Measurements from ENCODE around the gene CHAF1A. TPM values are rescaled to one million over a fixed set of nuclear protein-coding genes. Genes with fewer than 3 reads are reported as not detected.

The CHAF1A gene
- polyA plus RNA-seq, 12 donors: 7.8 to 25.9 (median 11.3) TPM; not detected in 1

- no peak for DNase-seq
Measured at GRCh38 chr19:4401769-4402170, 670 bp upstream of the CHAF1A start.

- no peak for DNase-seq
Measured at GRCh38 chr19:4403005-4403761, 743 bp downstream of the CHAF1A start.

DNA sequence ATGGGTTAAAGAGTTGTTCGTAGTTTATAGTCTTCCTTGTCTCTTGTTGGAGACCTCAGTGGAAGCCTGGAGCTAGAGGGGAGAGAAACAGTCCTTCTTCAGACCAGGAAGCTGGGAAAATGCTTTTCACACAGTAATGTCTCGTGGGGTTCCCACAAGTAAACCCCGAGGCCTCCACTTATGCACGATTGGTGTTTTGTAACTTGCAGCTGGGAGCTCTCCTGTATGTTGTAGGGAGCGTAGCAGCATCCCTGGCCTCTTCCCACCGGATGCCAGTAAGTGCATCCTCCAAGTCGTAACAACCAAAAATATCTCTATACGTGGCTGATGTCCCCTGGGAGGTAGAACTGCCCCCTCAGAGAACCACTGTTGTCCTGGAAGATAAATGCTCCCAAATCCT is 3.5 kb downstream of the CHAF1A start:
- DNase-seq: no peak

- DNase-seq: no peak
Measured at GRCh38 chr19:4406626-4407025, 4.2 kb downstream of the CHAF1A start.

DNA sequence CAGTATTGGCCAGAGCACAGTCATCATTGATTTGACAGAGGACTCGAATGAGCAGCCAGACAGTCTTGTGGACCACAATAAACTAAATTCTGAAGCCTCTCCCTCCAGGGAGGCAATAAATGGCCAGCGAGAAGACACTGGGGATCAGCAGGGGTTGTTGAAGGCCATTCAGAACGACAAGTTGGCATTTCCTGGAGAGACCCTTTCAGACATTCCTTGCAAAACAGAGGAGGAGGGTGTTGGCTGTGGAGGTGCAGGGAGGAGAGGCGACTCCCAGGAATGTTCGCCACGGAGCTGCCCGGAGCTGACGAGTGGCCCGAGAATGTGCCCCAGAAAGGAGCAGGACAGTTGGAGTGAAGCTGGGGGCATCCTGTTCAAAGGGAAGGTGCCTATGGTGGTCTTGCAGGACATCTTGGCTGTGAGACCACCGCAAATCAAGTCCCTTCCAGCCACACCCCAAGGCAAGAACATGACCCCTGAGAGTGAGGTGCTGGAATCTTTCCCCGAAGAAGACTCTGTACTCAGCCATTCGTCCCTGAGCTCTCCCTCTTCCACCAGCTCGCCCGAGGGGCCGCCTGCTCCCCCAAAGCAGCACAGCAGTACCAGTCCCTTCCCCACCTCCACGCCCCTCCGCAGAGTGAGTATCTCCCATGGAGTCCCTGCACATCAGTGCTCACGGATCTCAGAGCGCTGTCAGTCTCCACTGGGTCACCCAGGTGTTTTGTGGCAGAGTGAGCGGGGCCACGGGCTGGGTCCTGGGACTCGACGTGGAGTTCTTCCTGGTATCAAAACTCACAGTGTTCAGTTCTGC is 6.9 kb downstream of the CHAF1A start:
- no peak for DNase-seq

GRCh38 chr19:4413588-4413987 is 11.1 kb downstream of the CHAF1A start:
- no peak for DNase-seq

- DNase-seq: no peak
Measured at GRCh38 chr19:4414144-4414799, 11.8 kb downstream of the CHAF1A start.

DNA sequence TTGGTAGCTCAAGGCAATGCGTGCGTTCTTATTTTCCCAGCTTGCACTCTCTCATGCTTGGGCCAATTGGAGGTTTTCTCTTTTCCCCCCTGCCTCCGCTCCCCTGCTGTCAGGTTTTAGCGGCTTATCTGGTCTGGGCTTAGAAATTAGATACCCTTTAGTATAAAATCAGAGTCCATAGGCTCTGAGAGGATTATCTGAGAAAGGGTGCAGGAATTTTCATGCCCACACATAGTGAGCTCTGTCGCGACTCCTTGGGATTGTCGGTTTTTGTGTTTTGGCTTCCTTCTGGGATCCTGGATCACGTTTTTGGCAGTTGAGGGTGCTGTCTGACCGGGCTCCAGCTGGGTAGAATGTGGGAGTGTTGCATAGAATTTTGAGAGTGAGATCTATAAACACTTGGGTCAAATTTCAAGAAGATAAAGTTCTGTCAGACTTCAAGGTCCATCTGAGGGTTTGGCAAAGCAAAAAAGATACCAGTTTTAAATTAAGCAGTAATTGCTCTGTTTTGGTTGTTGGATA is 12.4 kb downstream of the CHAF1A start:
- no peak for DNase-seq

DNA sequence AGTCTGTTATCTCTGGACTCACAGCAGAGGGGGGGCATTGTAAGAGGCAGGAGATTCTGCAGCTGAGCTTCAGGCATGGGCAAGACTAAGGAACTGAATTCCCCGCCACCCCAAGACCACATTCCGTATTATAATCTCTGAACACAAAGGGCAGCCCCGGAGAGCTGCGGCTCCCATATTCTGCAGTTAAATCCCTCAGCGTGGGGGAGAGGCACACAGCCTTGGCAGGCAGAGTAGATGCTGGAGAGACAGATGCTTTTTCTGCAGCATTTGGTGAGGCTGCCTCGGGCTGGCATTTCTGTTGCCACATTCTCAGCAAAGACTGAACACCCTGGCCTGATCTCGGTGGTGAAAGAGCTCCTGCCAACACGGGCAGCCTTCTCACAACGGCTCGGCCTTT is 12.9 kb downstream of the CHAF1A start:
- DNase-seq: no peak

- DNase-seq: no peak
Measured at GRCh38 chr19:4416268-4416667, 13.8 kb downstream of the CHAF1A start.

DNA sequence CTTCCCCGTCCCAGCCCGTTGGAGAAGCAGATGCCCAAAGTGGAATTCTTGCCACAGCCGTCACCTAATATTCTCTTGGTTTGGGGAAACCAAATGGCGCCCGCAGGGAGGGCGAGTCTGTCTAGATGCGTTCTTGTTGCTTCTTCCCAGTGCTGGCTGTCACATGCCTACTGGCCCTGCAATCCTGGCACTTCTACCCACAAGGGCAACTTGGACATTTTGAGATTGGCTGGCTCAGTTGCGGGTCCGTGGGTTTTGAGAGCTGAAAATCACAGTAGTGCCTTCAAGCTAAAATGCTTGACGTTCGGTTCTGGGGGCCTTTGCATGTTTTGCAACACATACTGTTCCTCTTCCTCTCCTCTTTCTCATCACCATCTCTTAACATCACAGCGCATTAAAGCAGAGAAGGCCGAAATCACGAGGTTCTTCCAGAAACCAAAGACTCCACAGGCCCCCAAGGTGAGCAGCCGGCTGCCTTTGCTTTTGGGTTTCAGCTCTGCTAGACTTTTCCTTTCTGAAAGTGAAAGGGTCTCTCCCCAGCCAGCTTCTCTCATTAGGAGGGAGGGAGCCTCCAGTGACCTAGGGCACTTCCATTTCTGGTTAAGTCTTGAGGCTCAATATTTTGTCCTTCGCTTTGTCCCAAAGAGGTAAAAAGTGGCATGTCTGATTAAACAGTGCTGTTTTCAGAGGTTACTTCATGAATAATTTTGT is 21.1 kb downstream of the CHAF1A start:
- no peak for DNase-seq

DNA sequence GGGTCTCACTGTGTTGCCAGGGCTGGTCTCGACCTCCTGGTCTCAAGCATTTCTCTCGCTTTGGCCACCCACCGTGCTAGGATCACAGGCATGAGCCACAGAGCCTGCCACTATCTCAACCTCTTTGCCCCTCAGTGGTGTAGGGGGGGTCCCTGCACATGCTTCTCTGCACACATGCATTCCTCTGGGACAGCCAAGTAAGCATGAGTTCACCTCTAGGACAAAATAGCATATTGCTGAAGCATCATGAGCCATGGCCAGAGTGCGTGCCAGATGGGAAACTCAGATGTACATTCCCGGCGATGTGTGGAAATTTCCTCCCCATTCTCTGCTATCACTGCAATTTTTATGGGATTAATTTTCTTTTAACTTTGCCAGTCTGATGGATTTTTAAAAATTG is 23.1 kb downstream of the CHAF1A start:
- no peak for DNase-seq

DNA sequence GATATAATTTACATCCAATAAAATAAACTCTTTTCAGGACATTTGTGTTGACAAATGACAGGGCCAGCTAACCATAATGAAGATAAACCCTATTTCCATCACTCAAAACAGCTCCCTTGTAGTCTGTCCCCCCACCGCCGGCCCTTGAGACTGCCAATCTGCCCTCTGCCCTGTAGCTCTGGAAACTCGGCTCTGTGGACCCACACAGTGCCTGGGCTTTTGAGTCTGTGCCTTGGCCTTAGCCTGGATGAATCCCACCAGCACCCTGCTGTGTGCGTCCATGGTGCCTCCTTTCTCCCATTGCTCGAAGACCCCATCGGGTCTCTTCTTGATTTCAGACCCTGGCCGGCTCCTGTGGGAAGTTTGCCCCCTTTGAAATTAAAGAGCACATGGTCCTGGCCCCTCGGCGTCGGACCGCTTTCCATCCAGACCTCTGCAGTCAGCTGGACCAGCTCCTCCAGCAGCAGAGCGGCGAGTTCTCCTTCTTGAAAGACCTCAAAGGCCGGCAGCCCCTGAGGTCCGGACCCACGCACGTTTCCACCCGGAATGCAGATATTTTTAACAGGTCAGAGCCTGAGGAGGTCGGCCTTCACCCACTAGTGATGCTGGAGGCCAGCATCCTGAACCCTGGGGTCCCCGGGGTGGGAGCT is 26.0 kb downstream of the CHAF1A start:
- no peak for DNase-seq

DNA sequence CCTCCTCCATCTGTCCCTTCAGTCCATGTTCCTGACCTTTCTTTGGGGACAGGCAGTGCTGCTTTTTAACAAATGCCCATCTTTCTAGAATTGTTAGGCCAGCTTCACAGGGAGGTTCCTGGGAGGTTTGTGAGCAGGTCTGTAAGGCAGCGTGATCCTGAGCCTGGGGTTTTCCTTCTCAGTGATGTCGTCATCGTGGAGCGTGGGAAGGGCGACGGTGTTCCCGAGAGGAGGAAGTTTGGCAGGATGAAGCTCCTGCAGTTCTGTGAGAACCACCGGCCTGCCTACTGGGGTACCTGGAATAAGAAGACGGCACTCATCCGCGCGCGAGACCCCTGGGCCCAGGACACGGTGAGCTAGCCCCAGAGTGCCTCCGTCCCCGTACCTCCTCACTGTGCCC is 26.8 kb downstream of the CHAF1A start:
- no peak for DNase-seq

DNA sequence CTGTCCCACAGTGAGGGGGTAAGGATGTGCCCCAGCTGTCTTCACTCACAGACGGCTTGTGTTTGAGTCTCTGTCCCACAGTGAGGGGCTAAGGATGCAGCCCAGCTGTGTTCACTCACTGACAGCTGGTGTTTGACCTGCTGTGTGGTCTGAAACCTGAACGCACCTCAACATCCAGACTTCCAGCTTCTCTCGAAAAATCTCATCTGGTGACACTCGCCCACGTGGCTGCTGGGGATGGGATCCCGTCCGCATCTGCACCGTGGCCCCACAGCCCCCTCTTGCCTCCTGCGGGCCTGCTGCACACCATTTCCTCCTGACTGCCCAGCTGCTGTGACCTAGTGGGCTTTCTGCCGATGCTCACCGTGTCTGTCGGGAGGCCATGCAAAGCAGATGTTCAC is 27.3 kb downstream of the CHAF1A start:
- no peak for DNase-seq

GRCh38 chr19:4430760-4431159 is 28.3 kb downstream of the CHAF1A start:
- no peak for DNase-seq

- no peak for DNase-seq
Measured at GRCh38 chr19:4431296-4431695, 28.9 kb downstream of the CHAF1A start.

DNA sequence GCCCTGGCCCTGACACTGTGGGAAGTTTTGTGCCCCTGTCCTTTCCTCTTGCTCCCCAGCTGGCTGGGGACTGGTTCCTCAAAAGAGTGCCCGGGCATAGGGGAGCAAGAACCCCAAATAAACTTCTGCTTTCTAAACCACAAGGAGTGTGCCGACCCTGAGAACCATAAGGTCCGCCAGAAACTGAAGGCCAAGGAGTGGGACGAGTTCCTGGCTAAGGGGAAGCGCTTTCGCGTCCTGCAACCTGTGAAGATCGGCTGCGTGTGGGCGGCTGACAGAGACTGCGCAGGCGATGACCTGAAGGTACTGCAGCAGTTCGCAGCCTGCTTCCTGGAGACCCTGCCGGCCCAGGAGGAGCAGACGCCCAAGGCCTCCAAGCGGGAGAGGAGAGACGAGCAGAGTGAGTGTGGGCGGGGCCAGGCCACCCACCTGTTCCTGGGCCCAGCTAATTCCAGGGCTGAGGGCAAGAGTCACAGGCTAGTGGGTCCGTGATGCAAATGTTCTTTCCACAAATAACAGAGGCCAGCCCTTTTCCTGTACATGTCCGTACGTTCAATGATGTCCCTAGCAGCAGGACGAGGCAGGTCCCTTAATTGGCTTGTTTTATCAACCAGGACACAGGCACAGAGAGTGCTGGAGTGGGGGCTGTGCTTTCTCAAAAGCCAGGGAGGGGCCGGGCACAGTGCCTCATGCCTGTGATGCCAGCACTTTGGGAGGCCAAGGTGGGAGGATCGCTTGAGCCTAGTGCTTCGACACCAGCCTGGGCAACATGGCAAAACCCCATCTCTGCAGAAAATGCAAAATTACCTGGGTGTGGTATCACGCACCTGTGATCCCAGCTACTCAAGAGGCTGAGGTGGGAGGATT is 29.6 kb downstream of the CHAF1A start:
- no peak for DNase-seq

- DNase-seq: no peak
Measured at GRCh38 chr19:4432918-4433506, 30.6 kb downstream of the CHAF1A start.

DNA sequence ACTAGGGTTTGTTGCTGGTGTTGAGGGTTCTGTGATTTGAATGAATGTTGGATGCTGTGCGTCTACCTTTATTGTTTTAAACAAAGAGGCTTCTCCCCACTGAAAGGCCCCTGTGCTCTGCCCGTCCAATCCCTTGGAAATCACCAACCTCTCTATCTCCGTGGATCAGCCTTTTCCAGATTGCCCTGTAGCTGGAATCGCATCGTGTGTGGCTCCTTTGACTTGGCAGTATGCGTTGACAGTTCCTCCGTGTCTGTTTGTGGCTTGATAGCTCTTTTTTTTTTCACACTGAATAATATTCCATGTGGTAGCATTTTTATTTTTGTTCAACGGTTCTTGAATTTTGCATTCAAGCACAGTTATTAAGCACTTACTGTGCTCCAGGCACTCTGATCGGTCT is 32.0 kb downstream of the CHAF1A start:
- no peak for DNase-seq
